Liver (tissue), 3 donors: ENCODE data around the gene PDE2A.

ENCODE experiments used
- FOXA2 ChIP-seq: IDR thresholded peaks from 2 replicates; pipeline ENCODE4 v1.6.1; 2016; ENCODE audit warnings: antibody characterized with exemption
- GABPA ChIP-seq, 2 donors: IDR thresholded peaks in 1 of 2; conservative IDR thresholded peaks in 1 of 2; 2 replicates each; pipeline ENCODE4 v1.6.1; 2016; ENCODE audit warnings: antibody characterized with exemption in 2 of 2, mild to moderate bottlenecking in 1 of 2, moderate library complexity in 1 of 2
- MAX ChIP-seq: IDR thresholded peaks from 2 replicates; pipeline ENCODE4 v1.6.1; 2016; ENCODE audit warnings: antibody characterized with exemption
- NR2F2 ChIP-seq: IDR thresholded peaks from 2 replicates; pipeline ENCODE4 v1.6.1; 2016; ENCODE audit warnings: antibody characterized with exemption
- RAD21 ChIP-seq, 2 donors: IDR thresholded peaks; 2 replicates each; pipeline ENCODE4 v1.6.1; 2016; ENCODE audit warnings: antibody characterized with exemption in 2 of 2, mild to moderate bottlenecking in 2 of 2
- REST ChIP-seq: IDR thresholded peaks from 2 replicates; pipeline ENCODE4 v1.6.1; 2016; ENCODE audit warnings: antibody characterized with exemption, mild to moderate bottlenecking
- SP1 ChIP-seq: IDR thresholded peaks from 2 replicates; pipeline ENCODE4 v1.6.1; 2018; ENCODE audit warnings: antibody characterized with exemption, mild to moderate bottlenecking
- TF ChIP-seq, protein P1 (sequence below): fragments of 150-350 bp; IDR thresholded peaks from 2 replicates; pipeline ENCODE4 v1.5.1; 2017; ENCODE audit warnings: improper control_type of control experiment, low read depth, low read length; ENCODE audit not compliant: missing input control
- donor health status: healthy.
- donor health status: healthy.

DNA sequence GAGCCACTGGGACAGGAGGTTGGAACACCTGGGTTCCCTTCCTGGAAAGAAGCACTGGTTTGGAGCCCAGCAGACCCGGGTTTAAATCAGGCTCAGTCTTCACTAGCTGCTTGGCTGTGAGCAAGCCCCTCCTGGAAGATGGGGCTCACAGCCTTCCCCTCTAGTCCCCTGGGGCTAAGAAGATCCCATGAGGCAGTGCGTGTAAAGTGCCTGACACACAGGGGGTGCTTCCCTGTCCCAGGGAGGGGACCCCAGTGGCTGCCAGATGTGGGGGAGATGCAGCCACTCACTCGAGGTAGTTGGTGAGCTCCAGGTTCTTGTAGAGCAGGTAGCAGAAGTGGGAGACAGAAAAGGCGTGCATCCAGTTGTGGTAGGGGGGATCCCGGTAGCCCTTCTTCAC, 93.2 kb downstream of the PDE2A start:
- TF ChIP-seq REST (no peak), GABPA (IDR thresholded peaks at IDR 0.05 in 1 of 2, conservative IDR thresholded peaks at IDR 0.05 in 1 of 2) (no peak), NR2F2 (no peak), SP1 (no peak), FOXA2 (no peak), RAD21 (IDR thresholded peaks at IDR 0.05) (no peak), MAX (no peak)
- TF ChIP-seq, protein P1, sequence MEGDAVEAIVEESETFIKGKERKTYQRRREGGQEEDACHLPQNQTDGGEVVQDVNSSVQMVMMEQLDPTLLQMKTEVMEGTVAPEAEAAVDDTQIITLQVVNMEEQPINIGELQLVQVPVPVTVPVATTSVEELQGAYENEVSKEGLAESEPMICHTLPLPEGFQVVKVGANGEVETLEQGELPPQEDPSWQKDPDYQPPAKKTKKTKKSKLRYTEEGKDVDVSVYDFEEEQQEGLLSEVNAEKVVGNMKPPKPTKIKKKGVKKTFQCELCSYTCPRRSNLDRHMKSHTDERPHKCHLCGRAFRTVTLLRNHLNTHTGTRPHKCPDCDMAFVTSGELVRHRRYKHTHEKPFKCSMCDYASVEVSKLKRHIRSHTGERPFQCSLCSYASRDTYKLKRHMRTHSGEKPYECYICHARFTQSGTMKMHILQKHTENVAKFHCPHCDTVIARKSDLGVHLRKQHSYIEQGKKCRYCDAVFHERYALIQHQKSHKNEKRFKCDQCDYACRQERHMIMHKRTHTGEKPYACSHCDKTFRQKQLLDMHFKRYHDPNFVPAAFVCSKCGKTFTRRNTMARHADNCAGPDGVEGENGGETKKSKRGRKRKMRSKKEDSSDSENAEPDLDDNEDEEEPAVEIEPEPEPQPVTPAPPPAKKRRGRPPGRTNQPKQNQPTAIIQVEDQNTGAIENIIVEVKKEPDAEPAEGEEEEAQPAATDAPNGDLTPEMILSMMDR: no peak
